Adrenal gland (tissue), 12 donors: ENCODE measurements around the gene RIMBP2. TPM values are rescaled to one million over a fixed set of nuclear protein-coding genes. Genes with fewer than 3 reads are reported as not detected.

Experiments
- DNase-seq, 7 donors: peaks; one replicate each; pipeline ENCODE4 v3.0.0-alpha.2; 2019 to 2020
- H3K27ac ChIP-seq, 5 donors: fragments of 200-600 bp; sonication (generic) in 4 of 5; 1 replicate in 3 of 5; 2 replicates in 2 of 5; pipeline versions ENCODE4 v1.5.1 to v1.8.0; 2016 to 2020; ENCODE audit warnings: mild to moderate bottlenecking in 1 of 5
- H3K27me3 ChIP-seq: fragments of 200-600 bp; 2 replicates; pipeline ENCODE4 v1.8.0; 2021
- H3K36me3 ChIP-seq, 2 donors: fragments of 200-600 bp; replicated peaks in 1 of 2; 1 replicate in 1 of 2; 2 replicates in 1 of 2; pipeline versions ENCODE4 v1.5.1 to v1.8.0; 2018 to 2022
- H3K4me1 ChIP-seq, 2 donors: fragments of 200-600 bp; replicated peaks in 1 of 2; 1 replicate in 1 of 2; 2 replicates in 1 of 2; pipeline versions ENCODE4 v1.5.1 to v1.8.0; 2018 to 2021
- H3K4me3 ChIP-seq, 4 donors: fragments of 200-600 bp; sonication (generic) in 3 of 4; one replicate each; pipeline ENCODE4 v1.5.1; 2016 to 2018
- H3K9me3 ChIP-seq, 3 donors: fragments of 200-600 bp; sonication (generic) in 1 of 3; replicated peaks in 1 of 3; 1 replicate in 2 of 3; 2 replicates in 1 of 3; pipeline versions ENCODE4 v1.5.1 to v1.8.0; 2016 to 2021
- CTCF ChIP-seq, 6 experiments: fragments of 450-650 bp in 4 of 6; fragments of 200-600 bp in 2 of 6; sonication (generic) in 1 of 6; IDR thresholded peaks; 1 replicate in 5 of 6; 2 replicates in 1 of 6; pipeline versions ENCODE4 v1.5.1 to v1.8.0; 2016 to 2021; ENCODE audit warnings: antibody characterized with exemption in 6 of 6, mild to moderate bottlenecking in 2 of 6, moderate library complexity in 1 of 6
- POLR2A ChIP-seq, 2 donors: fragments of 450-650 bp; IDR thresholded peaks; one replicate each; pipeline ENCODE4 v1.6.1; 2017; ENCODE audit warnings: antibody characterized with exemption in 2 of 2, mild to moderate bottlenecking in 2 of 2, moderate library complexity in 1 of 2
- WGBS, 4 donors: extraction: QIAGEN DNeasy Blood & Tissue Kit in 2 of 4; methylation state at CpG; one replicate each; pipeline versions ENCODE4 v1.1.5 to v1.1.7; 2013 to 2017; 5-methylcytosine and 5-hydroxymethylcytosine counted together
- intact Hi-C, 2 donors: fragments of 100-400 bp; cut with DNase I; formaldehyde crosslinking; loops; one replicate each; pipeline versions ENCODE4 v1.14.1 to v1.15.0; 2022 to 2023
- polyA plus RNA-seq, 3 donors: library from polyadenylated mRNA; stranded (reverse); fragments of 200-250 nt in 2 of 3; fragments of 350-450 nt in 1 of 3; fragmentation: Illumina TruSeq in 1 of 3; extraction: RNeasy Lipid Tissue Mini Kit (QIAGEN cat#74804) in 1 of 3; gene quantifications; one replicate each; pipeline ENCODE4 v1.2.3, GENCODE V29; 2013 to 2014
- total RNA-seq, 9 donors: library from RNA; depleted of rRNA in 4 of 9; stranded (reverse); fragments of >200 nt in 4 of 9; fragments of 120-200 nt in 1 of 9; fragmentation: NEBNext Ultra II Directional in 1 of 9; extraction: Animal tissue kit (Norgen Biotek cat#: 25700) in 1 of 9; gene quantifications; one replicate each; pipeline versions ENCODE4 v1.1.0 to v1.2.4, GENCODE V29; 2013 to 2023
- donor health status: healthy with polysubstance abuse.
- donor health status: Bipolar disorder and iron deficiency.
- donor health status: DM: yes; HTN: yes; CAD: no.
- donor health status: DM: no; HTN: no; CAD: no.
- donor health status: DM: no; HTN: no; CAD: no.
- donor health status: DM: yes; HTN: yes; CAD: no.

Gene RIMBP2
- total and polyA plus RNA-seq, 12 donors: 0.18 to 23.9 (median 6.3) TPM; not detected in 2

DNA sequence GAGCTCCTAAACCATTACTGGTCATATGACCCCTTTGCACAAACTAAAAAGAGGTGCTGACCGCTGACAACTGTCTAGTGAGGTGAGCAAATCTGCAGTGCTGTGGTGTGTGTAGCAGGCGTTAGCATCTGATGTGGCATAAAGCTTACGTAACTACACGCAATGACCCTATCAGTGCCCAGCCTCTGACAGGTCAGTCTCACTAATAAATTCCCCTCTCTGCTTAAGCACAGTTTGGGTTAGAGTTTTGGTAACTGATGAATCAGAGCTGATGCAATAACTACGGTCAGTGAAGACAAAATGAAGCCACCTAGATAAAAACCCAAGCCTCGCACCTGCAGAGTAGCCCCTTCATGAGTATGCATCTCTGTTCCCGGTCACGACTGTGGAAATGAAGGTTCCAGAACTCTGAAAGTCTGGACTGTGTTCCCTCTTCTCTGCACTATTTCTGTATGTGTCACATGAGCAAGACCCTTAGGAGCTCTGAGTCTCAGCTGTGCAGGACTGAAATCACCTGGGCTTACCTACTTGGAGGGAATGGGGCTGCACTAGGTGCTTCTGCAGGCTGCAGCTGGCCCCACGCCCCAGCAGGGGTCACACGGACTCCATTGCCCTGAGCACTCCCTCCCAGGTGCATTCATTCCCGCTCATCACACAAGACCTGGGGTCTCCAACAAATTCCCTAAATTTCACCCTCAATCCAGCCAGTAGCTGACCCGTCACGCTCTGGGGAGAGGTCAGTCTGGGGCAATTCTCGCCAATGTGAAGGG lies 54.4 kb downstream of the RIMBP2 start:
- WGBS, 4 donors: 62 to 78% (median 70%) methylated on average over 13 to 14 of the region's 14 CpGs
- intact Hi-C loops: no loop called here
- no peak for TF ChIP-seq POLR2A (IDR thresholded peaks at IDR 0.05)
- TF ChIP-seq CTCF (IDR thresholded peaks at IDR 0.05): no peak
- no peak for DNase-seq
- no peak overlapping the region for H3K27ac ChIP-seq
- no peaks in the 10 kb centered on the region for H3K9me3 ChIP-seq
- H3K36me3 ChIP-seq: no peaks in the 10 kb centered on the region
- H3K4me1 ChIP-seq: no peaks in the 10 kb centered on the region
- no peak overlapping the region for H3K4me3 ChIP-seq
- no peaks in the 10 kb centered on the region for H3K27me3 ChIP-seq

GRCh38 chr12:130661059-130661458 lies 55.0 kb downstream of the RIMBP2 start:
- 91 to 98% (median 94%) methylated on average over 4 of the region's 4 CpGs for WGBS, 4 donors
- H3K27me3 ChIP-seq: no peaks in the 10 kb centered on the region
- no peak for DNase-seq
- no peak overlapping the region for H3K4me3 ChIP-seq
- intact Hi-C loops: no loop called here
- TF ChIP-seq CTCF (IDR thresholded peaks at IDR 0.05): no peak
- no peak for TF ChIP-seq POLR2A (IDR thresholded peaks at IDR 0.05)
- no peak overlapping the region for H3K27ac ChIP-seq
- H3K36me3 ChIP-seq: no peaks in the 10 kb centered on the region
- H3K9me3 ChIP-seq: no peaks in the 10 kb centered on the region
- H3K4me1 ChIP-seq: no peaks in the 10 kb centered on the region

DNA sequence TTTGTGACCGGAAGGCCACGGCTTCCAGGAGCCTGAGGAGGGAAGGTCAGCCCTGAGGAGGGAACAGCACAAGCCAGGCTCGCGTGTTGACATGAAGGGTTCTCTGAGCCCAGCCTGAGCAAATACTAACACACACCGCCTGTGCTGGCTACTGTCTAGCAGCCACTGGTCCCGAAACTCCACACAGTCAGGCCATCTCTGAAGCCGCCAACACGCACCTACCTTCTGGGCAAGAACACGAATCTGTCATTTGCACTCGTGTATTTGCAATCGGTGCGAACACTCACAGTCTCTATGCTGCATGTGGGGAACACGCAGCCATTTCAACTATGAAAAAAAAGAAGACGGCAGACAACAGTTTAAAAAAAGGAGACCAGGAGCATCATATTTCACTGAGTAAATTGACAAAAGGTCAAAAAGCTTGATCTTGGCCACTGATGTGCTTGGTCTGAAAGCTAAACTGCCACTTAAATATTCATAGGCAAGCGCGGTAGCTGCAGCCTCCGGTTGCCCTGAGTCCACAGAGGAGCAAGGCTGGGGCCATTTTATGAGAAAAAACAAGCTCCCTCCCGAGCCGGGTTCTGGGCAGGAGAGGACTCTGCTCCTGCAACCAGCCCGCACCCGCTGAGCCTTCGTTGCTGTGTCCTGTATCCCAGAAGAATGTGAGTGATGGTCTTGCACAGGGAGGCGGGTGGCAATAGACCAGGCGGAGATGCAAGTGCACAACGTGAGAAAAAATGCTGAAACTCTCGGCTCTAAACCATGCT lies 57.8 kb downstream of the RIMBP2 start:
- no peaks in the 10 kb centered on the region for H3K36me3 ChIP-seq
- no peak overlapping the region for H3K27ac ChIP-seq
- 56 to 71% (median 64%) methylated on average over 23 to 26 of the region's 26 CpGs for WGBS, 4 donors
- H3K4me3 ChIP-seq: no peak overlapping the region
- no peak for DNase-seq
- H3K9me3 ChIP-seq: no peaks in the 10 kb centered on the region
- TF ChIP-seq CTCF (IDR thresholded peaks at IDR 0.05): no peak
- TF ChIP-seq POLR2A (IDR thresholded peaks at IDR 0.05): no peak
- no peaks in the 10 kb centered on the region for H3K4me1 ChIP-seq
- intact Hi-C loops: no loop called here
- no peaks in the 10 kb centered on the region for H3K27me3 ChIP-seq

DNA sequence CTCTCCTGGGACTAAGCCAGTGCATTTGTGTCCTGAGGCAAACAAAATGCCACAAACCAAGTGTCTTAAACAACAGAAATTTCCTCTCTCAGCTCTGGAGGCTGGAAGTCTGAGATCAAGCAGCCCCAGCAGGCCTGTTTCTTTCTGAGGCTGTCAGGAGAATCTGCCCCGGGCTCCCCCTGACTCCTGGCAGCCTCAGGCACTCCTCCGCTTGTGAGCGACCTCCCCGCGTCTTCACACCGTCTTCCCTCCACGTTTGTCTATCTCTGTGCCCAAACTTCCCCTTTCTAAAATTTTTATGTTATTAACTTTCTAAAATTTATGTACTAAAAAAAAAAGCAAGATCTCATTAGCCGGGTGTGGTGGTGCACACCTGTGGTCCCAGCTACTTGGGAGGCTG lies 59.7 kb downstream of the RIMBP2 start:
- no peak overlapping the region for H3K4me3 ChIP-seq
- 72 to 82% (median 74%) methylated on average over 8 of the region's 8 CpGs for WGBS, 4 donors

More for the DNA sequence above, 59.7 kb downstream of the RIMBP2 start:
- DNase-seq: no peak
- intact Hi-C loops: no loop called here
- H3K27ac ChIP-seq: no peak overlapping the region
- H3K27me3 ChIP-seq: no peaks in the 10 kb centered on the region
- H3K9me3 ChIP-seq: no peaks in the 10 kb centered on the region
- no peak for TF ChIP-seq CTCF (IDR thresholded peaks at IDR 0.05)
- no peak for TF ChIP-seq POLR2A (IDR thresholded peaks at IDR 0.05)
- H3K36me3 ChIP-seq: no peaks in the 10 kb centered on the region
- H3K4me1 ChIP-seq: no peaks in the 10 kb centered on the region
